Keratinocyte (primary cell): Measurements from ENCODE around the gene PEA15. TPM values are rescaled to one million over a fixed set of nuclear protein-coding genes. Genes with fewer than 3 reads are reported as not detected.

Experiments
- DNase-seq: peaks from one replicate; pipeline ENCODE4 v3.0.0-alpha.2; 2011; ENCODE audit warnings: low read depth, missing footprints, low spot score
- FAIRE-seq: peaks from 2 replicates; lab custom pipeline; 2011; peaks lifted over from hg19 to GRCh38; lab: Jason Lieb, UNC
- H2AFZ ChIP-seq: 2 replicates; pipeline ENCODE4 v1.6.0; 2012; ENCODE audit warnings: low read length, control low read depth, inconsistent platforms; ENCODE audit not compliant: control insufficient read depth
- H3K27ac ChIP-seq: 2 replicates; pipeline ENCODE4 v1.5.1; 2011; ENCODE audit warnings: low read length; ENCODE audit not compliant: control insufficient read depth, insufficient read depth
- H3K27me3 ChIP-seq: 3 replicates; pipeline ENCODE4 v1.6.0; 2011; ENCODE audit warnings: low read length; ENCODE audit not compliant: control insufficient read depth, insufficient read depth; ENCODE audit errors: extremely low read depth
- H3K36me3 ChIP-seq, 2 experiments: 2 replicates in 1 of 2; 3 replicates in 1 of 2; pipeline ENCODE4 v1.5.1; 2011; ENCODE audit warnings: low read length in 2 of 2, mild to moderate bottlenecking in 1 of 2; ENCODE audit not compliant: control insufficient read depth in 2 of 2, insufficient read depth in 2 of 2; ENCODE audit errors: extremely low read depth in 1 of 2
- H3K4me1 ChIP-seq: 3 replicates; pipeline ENCODE4 v1.5.1; 2011; ENCODE audit warnings: low read length; ENCODE audit not compliant: control insufficient read depth, insufficient read depth; ENCODE audit errors: extremely low read depth
- H3K4me2 ChIP-seq: 3 replicates; pipeline ENCODE4 v1.6.0; 2011; ENCODE audit warnings: low read depth, low read length; ENCODE audit not compliant: control insufficient read depth, insufficient read depth; ENCODE audit errors: extremely low read depth
- H3K4me3 ChIP-seq, 3 experiments: fragments of 200-600 bp in 1 of 3; sonication (generic) in 1 of 3; 2 replicates in 2 of 3; 3 replicates in 1 of 3; pipeline ENCODE4 v1.5.1; 2011 to 2016; ENCODE audit warnings: low read length in 3 of 3, mild to moderate bottlenecking in 3 of 3, control low read depth in 2 of 3, inconsistent platforms in 1 of 3, low read depth in 1 of 3, mixed read lengths in 1 of 3, mixed run types in 1 of 3, moderate library complexity in 1 of 3; ENCODE audit not compliant: control insufficient read depth in 2 of 3, insufficient read depth in 2 of 3; ENCODE audit errors: extremely low read depth in 1 of 3
- H3K79me2 ChIP-seq: 2 replicates; pipeline ENCODE4 v1.6.0; 2012; ENCODE audit warnings: low read length; ENCODE audit not compliant: control insufficient read depth, insufficient read depth
- H3K9ac ChIP-seq: 3 replicates; pipeline ENCODE4 v1.6.0; 2011; ENCODE audit warnings: low read length; ENCODE audit not compliant: control insufficient read depth, insufficient read depth; ENCODE audit errors: extremely low read depth
- H3K9me1 ChIP-seq: 3 replicates; pipeline ENCODE4 v1.6.0; 2011; ENCODE audit warnings: low read length; ENCODE audit not compliant: control insufficient read depth, insufficient read depth; ENCODE audit errors: extremely low read depth
- H3K9me3 ChIP-seq: 2 replicates; pipeline ENCODE4 v1.5.1; 2012; ENCODE audit warnings: low read depth, low read length; ENCODE audit not compliant: control insufficient read depth
- H4K20me1 ChIP-seq: 3 replicates; pipeline ENCODE4 v1.6.0; 2011; ENCODE audit warnings: low read length; ENCODE audit not compliant: control insufficient read depth, insufficient read depth; ENCODE audit errors: extremely low read depth
- EZH2 ChIP-seq: IDR thresholded peaks from one replicate; pipeline ENCODE4 v1.6.1; 2012; ENCODE audit warnings: inconsistent platforms, mild to moderate bottlenecking, low read length, moderate library complexity
- dilution Hi-C: fragments of 300-500 bp; cut with MboI; formaldehyde crosslinking; loops from one replicate; pipeline ENCODE4 v1.7.0; 2020; ENCODE audit warnings: low sequenced_read_pairs; ENCODE audit not compliant: extremely low pct_ligation_motif_present
- polyA plus RNA-seq, 5 experiments: library from polyadenylated mRNA; depleted of rRNA in 3 of 5; stranded (reverse) in 3 of 5; stranded (forward) in 1 of 5; unstranded in 1 of 5; fragments of >200 nt; gene quantifications; 1 replicate in 1 of 5; 2 replicates in 3 of 5; 3 replicates in 1 of 5; pipeline versions ENCODE4 v1.2.1 to v1.2.3, GENCODE V29; 2011 to 2012; ENCODE audit warnings: missing spikeins in 2 of 5, low read depth in 1 of 5, low replicate concordance in 1 of 5
- TF ChIP-seq, protein P1 (sequence below), 3 experiments: IDR thresholded peaks in 1 of 3; conservative IDR thresholded peaks in 1 of 3; optimal IDR thresholded peaks in 1 of 3; 2 replicates in 2 of 3; 3 replicates in 1 of 3; pipeline versions ENCODE3 to v1.5.1; 2011; ENCODE audit warnings: low read length in 3 of 3, mild to moderate bottlenecking in 3 of 3, moderate library complexity in 2 of 3, control low read depth in 1 of 3, inconsistent platforms in 1 of 3; ENCODE audit not compliant: insufficient read depth in 2 of 3; ENCODE audit errors: extremely low read depth in 1 of 3

Gene PEA15
- polyA plus RNA-seq, 1 donor (not counting 4 experiments of a cell fraction or from before 2014, with no cell fraction given): 367 TPM

DNA sequence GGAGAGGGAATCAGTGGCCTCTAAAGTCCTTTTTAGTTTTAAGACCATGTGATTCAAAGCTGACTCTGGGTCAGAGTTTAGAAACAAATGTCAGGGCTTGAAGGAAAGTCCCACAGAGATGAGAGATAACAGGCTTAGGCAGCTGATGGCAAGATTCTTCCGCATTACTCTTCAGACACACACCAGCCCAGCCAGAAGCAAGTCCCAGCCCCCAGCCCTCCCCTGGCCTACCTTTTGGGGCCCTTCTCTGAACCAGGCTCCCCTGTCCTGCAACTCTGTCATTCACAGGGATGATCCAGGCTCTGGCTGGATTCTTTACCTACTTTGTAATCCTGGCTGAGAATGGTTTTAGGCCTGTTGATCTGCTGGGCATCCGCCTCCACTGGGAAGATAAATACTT lies 28.0 kb upstream of the PEA15 start:
- DNase-seq: no peak
- dilution Hi-C loops: no loop called here
- H3K9me3 ChIP-seq: no peaks in the 10 kb centered on the region
- H3K27me3 ChIP-seq: no peaks in the 10 kb centered on the region
- FAIRE-seq: no peak
- no peak overlapping the region for H2AFZ ChIP-seq
- H3K4me1 ChIP-seq: no peaks in the 10 kb centered on the region
- H3K27ac ChIP-seq: no peak overlapping the region
- H3K4me3 ChIP-seq: no peak overlapping the region
- no peaks in the 10 kb centered on the region for H4K20me1 ChIP-seq
- no peak overlapping the region for H3K4me2 ChIP-seq
- no peaks in the 10 kb centered on the region for H3K36me3 ChIP-seq
- no peaks in the 10 kb centered on the region for H3K79me2 ChIP-seq
- no peak overlapping the region for H3K9ac ChIP-seq
- no peak for TF ChIP-seq EZH2
- TF ChIP-seq, protein P1, sequence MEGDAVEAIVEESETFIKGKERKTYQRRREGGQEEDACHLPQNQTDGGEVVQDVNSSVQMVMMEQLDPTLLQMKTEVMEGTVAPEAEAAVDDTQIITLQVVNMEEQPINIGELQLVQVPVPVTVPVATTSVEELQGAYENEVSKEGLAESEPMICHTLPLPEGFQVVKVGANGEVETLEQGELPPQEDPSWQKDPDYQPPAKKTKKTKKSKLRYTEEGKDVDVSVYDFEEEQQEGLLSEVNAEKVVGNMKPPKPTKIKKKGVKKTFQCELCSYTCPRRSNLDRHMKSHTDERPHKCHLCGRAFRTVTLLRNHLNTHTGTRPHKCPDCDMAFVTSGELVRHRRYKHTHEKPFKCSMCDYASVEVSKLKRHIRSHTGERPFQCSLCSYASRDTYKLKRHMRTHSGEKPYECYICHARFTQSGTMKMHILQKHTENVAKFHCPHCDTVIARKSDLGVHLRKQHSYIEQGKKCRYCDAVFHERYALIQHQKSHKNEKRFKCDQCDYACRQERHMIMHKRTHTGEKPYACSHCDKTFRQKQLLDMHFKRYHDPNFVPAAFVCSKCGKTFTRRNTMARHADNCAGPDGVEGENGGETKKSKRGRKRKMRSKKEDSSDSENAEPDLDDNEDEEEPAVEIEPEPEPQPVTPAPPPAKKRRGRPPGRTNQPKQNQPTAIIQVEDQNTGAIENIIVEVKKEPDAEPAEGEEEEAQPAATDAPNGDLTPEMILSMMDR (optimal IDR thresholded peaks at IDR 0.05 in 1 of 3, IDR thresholded peaks at IDR 0.05 in 1 of 3, conservative IDR thresholded peaks at IDR 0.05 in 1 of 3; ENCODE audit: extremely low read depth in 1 of 3, insufficient read depth in 2 of 3, low read length in 3 of 3): no peak
- H3K9me1 ChIP-seq: no peaks in the 10 kb centered on the region

GRCh38 chr1:160177667-160178066 lies 27.5 kb upstream of the PEA15 start:
- no peaks in the 10 kb centered on the region for H4K20me1 ChIP-seq
- TF ChIP-seq EZH2: no peak
- TF ChIP-seq, protein P1 (optimal IDR thresholded peaks at IDR 0.05 in 1 of 3, IDR thresholded peaks at IDR 0.05 in 1 of 3, conservative IDR thresholded peaks at IDR 0.05 in 1 of 3; ENCODE audit: extremely low read depth in 1 of 3, insufficient read depth in 2 of 3, low read length in 3 of 3): no peak

More at GRCh38 chr1:160177667-160178066, 27.5 kb upstream of the PEA15 start:
- Histone ChIP-seq H3K9ac (no peak overlapping the region), H3K27me3 (no peaks in the 10 kb centered on the region), H3K36me3 (no peaks in the 10 kb centered on the region), H3K27ac (no peak overlapping the region), H3K4me2 (no peak overlapping the region), H3K9me3 (no peaks in the 10 kb centered on the region), H3K79me2 (no peaks in the 10 kb centered on the region), H3K4me3 (no peak overlapping the region), H3K4me1 (no peaks in the 10 kb centered on the region), H2AFZ (no peak overlapping the region), H3K9me1 (no peaks in the 10 kb centered on the region)
- dilution Hi-C loops: no loop called here
- DNase-seq (no peak), FAIRE-seq (no peak)
